K562 (cell line): ENCODE data around the gene AKR1D1. TPM values are rescaled to one million over a fixed set of nuclear protein-coding genes. Genes with fewer than 3 reads are reported as not detected.

Source experiments
- ATF4 ChIP-seq: fragments of 450-650 bp; formaldehyde crosslinking; IDR thresholded peaks from 2 replicates; pipeline ENCODE4 v1.4.0; 2022; ENCODE audit warnings: mild to moderate bottlenecking, moderate library complexity
- FOXA1 ChIP-seq: fragments of 450-650 bp; IDR thresholded peaks from 2 replicates; pipeline ENCODE4 v1.6.1; 2016; ENCODE audit warnings: mild to moderate bottlenecking, borderline replicate concordance
- HIVEP1 ChIP-seq: fragments of 250-450 bp; sonication (Bioruptor Pico); IDR thresholded peaks from 2 replicates; pipeline ENCODE4 v1.4.0; 2020; ENCODE audit warnings: mild to moderate bottlenecking
- IRF2 ChIP-seq: sonication (generic); formaldehyde crosslinking; IDR thresholded peaks from 2 replicates; pipeline ENCODE4 v1.8.1; 2022; ENCODE audit warnings: mild to moderate bottlenecking, missing genetic modification reagents
- JUND ChIP-seq, 2 experiments: IDR thresholded peaks; 2 replicates in 1 of 2; 3 replicates in 1 of 2; pipeline ENCODE4 v1.6.1; 2011; ENCODE audit warnings: borderline replicate concordance in 2 of 2, low read depth in 2 of 2, low read length in 2 of 2, improper control_type of control experiment in 1 of 2, missing biosample characterization in 1 of 2, missing genetic modification characterization in 1 of 2, missing genetic modification reagents in 1 of 2
- KAT2B ChIP-seq: IDR thresholded peaks from one replicate; pipeline ENCODE4 v1.6.1; 2012; ENCODE audit warnings: low read depth, mild to moderate bottlenecking, control low read depth, inconsistent platforms, low read length, moderate library complexity
- NFE2 ChIP-seq: IDR thresholded peaks from 2 replicates; pipeline ENCODE4 v1.6.1; 2014; ENCODE audit warnings: antibody characterized with exemption, low read depth
- NFYB ChIP-seq: IDR thresholded peaks from 2 replicates; pipeline ENCODE4 v1.6.1; 2011; ENCODE audit warnings: mild to moderate bottlenecking, moderate library complexity; ENCODE audit not compliant: insufficient read length; ENCODE audit errors: extremely low read depth
- RNF219 ChIP-seq: fragments of 250-450 bp; sonication (Bioruptor Pico); IDR thresholded peaks from 2 replicates; pipeline ENCODE4 v1.5.0; 2022; ENCODE audit warnings: mild to moderate bottlenecking
- SMARCA5 ChIP-seq: fragments of 450-650 bp; IDR thresholded peaks from 2 replicates; pipeline ENCODE4 v1.6.1; 2016
- SMARCB1 ChIP-seq: IDR thresholded peaks from 2 replicates; pipeline ENCODE4 v1.6.1; 2011; ENCODE audit warnings: improper control_type of control experiment, low read depth; ENCODE audit not compliant: insufficient read length
- SOX6 ChIP-seq: fragments of 450-650 bp; IDR thresholded peaks from 2 replicates; pipeline ENCODE4 v1.6.1; 2014; ENCODE audit warnings: mild to moderate bottlenecking
- ZNF12 ChIP-seq: sonication (generic); formaldehyde crosslinking; IDR thresholded peaks from 2 replicates; pipeline ENCODE4 v1.4.0; 2020; ENCODE audit warnings: mild to moderate bottlenecking, missing genetic modification reagents
- ZNF324 ChIP-seq: fragments of 250-450 bp; sonication (Bioruptor Pico); IDR thresholded peaks from 2 replicates; pipeline ENCODE4 v1.4.0; 2020; ENCODE audit warnings: mild to moderate bottlenecking
- polyA plus RNA-seq, 8 experiments: library from polyadenylated mRNA; depleted of rRNA in 4 of 8; stranded (reverse) in 5 of 8; unstranded in 3 of 8; fragments of >200 nt; fragmentation: Nextera tagmentation in 2 of 8; fragmentation: Illumina TruSeq in 1 of 8; extraction: Ambion mirVana in 2 of 8; extraction: Trizol in 1 of 8; gene quantifications; 2 replicates each; pipeline versions ENCODE4 v1.2.1 to v1.2.3, GENCODE V29; 2011 to 2014; ENCODE audit warnings: inconsistent platforms in 1 of 8, missing spikeins in 1 of 8
- total RNA-seq, 7 experiments: library from RNA; depleted of rRNA in 6 of 7; stranded (reverse); fragments of >200 nt in 6 of 7; fragmentation: Illumina TruSeq in 2 of 7; extraction: Trizol in 2 of 7; gene quantifications; 2 replicates each; pipeline versions ENCODE4 v1.2.1 to v1.2.3, GENCODE V29; 2011 to 2021; ENCODE audit warnings: low replicate concordance in 1 of 7
- TF ChIP-seq, protein P1 (sequence below), 2 experiments: fragments of 450-650 bp; formaldehyde crosslinking in 1 of 2; IDR thresholded peaks; 2 replicates each; pipeline versions ENCODE4 v1.4.0 to v1.6.1; 2014 to 2020; ENCODE audit warnings: mild to moderate bottlenecking in 2 of 2, borderline replicate concordance in 1 of 2, low read depth in 1 of 2
- TF ChIP-seq, protein P2 (sequence below), 3 experiments: fragments of 200-800 bp in 1 of 3; sonication (Bioruptor generic) in 1 of 3; sonication (generic) in 1 of 3; formaldehyde crosslinking in 1 of 3; IDR thresholded peaks; 2 replicates each; pipeline versions ENCODE4 v1.6.1 to v1.8.0; 2016 to 2022; ENCODE audit warnings: mild to moderate bottlenecking in 2 of 3, missing compliant biosample characterization in 2 of 3, missing genetic modification characterization in 2 of 3, missing genetic modification reagents in 1 of 3

AKR1D1 gene
- total and polyA plus RNA-seq, 9 of the 15 experiments (the other 6 are each of a cell fraction or from before 2014, with no cell fraction given), result not detected

- TF ChIP-seq JUND (IDR thresholded peaks at IDR 0.05; ENCODE audit: borderline replicate concordance, low read depth, low read length), result no peak
- no peak for TF ChIP-seq JUND (tag; IDR thresholded peaks at IDR 0.05; ENCODE audit: borderline replicate concordance, low read depth, low read length)
- TF ChIP-seq SOX6, result peak; percentile 32; the same call in 1 of the 2 replicates
- TF ChIP-seq KAT2B, result no peak
- no peak for TF ChIP-seq SMARCA5
- no peak for TF ChIP-seq ZNF324 (CRISPR knock-in tag)
- TF ChIP-seq, protein P1, sequence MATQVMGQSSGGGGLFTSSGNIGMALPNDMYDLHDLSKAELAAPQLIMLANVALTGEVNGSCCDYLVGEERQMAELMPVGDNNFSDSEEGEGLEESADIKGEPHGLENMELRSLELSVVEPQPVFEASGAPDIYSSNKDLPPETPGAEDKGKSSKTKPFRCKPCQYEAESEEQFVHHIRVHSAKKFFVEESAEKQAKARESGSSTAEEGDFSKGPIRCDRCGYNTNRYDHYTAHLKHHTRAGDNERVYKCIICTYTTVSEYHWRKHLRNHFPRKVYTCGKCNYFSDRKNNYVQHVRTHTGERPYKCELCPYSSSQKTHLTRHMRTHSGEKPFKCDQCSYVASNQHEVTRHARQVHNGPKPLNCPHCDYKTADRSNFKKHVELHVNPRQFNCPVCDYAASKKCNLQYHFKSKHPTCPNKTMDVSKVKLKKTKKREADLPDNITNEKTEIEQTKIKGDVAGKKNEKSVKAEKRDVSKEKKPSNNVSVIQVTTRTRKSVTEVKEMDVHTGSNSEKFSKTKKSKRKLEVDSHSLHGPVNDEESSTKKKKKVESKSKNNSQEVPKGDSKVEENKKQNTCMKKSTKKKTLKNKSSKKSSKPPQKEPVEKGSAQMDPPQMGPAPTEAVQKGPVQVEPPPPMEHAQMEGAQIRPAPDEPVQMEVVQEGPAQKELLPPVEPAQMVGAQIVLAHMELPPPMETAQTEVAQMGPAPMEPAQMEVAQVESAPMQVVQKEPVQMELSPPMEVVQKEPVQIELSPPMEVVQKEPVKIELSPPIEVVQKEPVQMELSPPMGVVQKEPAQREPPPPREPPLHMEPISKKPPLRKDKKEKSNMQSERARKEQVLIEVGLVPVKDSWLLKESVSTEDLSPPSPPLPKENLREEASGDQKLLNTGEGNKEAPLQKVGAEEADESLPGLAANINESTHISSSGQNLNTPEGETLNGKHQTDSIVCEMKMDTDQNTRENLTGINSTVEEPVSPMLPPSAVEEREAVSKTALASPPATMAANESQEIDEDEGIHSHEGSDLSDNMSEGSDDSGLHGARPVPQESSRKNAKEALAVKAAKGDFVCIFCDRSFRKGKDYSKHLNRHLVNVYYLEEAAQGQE (IDR thresholded peaks at IDR 0.05; ENCODE audit: borderline replicate concordance), result no peak
- TF ChIP-seq, protein P1 (CRISPR knock-in tag; IDR thresholded peaks at IDR 0.05; ENCODE audit: low read depth), result no peak
- 0 out of 2 replicates have a peak, but pooled peaks have one; percentile 42 for TF ChIP-seq FOXA1
- TF ChIP-seq IRF2, result no peak
- no peak for TF ChIP-seq ATF4
- peak; percentile 55 for TF ChIP-seq NFE2
- TF ChIP-seq ZNF12 (CRISPR knock-in tag), result no peak
- TF ChIP-seq, protein P2, sequence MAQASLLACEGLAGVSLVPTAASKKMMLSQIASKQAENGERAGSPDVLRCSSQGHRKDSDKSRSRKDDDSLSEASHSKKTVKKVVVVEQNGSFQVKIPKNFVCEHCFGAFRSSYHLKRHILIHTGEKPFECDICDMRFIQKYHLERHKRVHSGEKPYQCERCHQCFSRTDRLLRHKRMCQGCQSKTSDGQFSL (CRISPR knock-in tag; IDR thresholded peaks at IDR 0.05), result no peak
- TF ChIP-seq, protein P2 (tag; IDR thresholded peaks at IDR 0.05), result no peak
- TF ChIP-seq HIVEP1, result no peak
- no peak for TF ChIP-seq NFYB
- TF ChIP-seq RNF219 (CRISPR knock-in tag), result no peak
- TF ChIP-seq SMARCB1, result no peak
Observed at GRCh38 chr7:138044897-138045296, 31.4 kb upstream of the AKR1D1 start (continued).
